AG10803 (cell line): ENCODE measurements around the gene PALD1.

Experiments
- DNase-seq: peaks from one replicate; pipeline ENCODE4 v3.0.0; 2010; ENCODE audit warnings: low read depth
- H3K4me3 ChIP-seq: 2 replicates; pipeline ENCODE4 v1.5.1; 2011; ENCODE audit warnings: mild to moderate bottlenecking, low read length, control low read depth
- TF ChIP-seq, protein P1 (sequence below): conservative IDR thresholded peaks from 2 replicates; pipeline ENCODE4 v1.5.1; 2011; ENCODE audit warnings: mild to moderate bottlenecking, low read length, control low read depth, inconsistent platforms

PALD1 gene

DNA sequence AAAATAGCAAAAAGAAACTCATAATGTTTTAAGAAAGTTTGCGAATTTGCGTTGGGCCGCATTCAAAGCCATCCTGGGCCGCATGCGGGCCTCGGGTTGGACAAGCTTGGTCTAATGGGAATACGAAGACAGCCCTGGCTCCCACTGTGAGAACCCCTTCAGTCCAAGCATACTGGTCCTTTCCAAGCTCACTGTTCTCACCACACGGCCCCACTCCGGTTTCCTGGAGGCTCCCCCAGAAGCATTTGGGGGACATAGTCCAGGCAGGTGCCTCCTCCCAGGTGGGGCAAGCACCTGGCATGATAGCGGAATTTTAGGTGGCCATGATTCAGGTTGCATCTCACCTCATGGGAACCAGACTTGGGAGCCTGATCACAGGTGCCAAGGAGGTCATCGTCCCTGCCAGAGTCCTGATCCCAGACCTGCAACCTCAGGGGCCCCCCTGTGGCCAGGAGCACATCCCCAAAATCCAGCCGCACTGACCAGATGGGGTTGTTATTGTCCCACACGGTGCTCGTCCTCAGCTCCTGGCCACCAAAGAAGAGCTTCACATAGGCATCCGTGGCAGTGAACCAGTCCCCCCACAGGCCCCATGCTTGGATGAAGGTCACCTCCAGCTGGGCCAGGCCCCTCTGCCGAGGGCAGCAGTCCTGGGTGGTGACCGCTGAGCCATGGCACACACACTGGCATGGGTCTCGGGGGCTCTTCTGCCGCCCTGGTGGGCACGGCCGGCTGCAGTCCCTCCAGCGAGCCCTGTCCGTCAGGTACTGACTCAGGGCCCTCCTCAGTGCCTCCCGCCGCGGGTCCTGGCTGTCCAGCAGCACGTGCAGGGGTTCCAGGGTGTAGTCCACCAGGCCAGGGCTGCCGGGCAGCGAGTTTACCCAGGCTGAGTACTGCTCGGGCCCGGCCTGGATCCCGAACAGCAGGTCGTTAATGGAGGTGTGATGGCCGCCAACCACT is 119.6 kb downstream of the PALD1 start:
- H3K4me3 ChIP-seq = no peak overlapping the region
- DNase-seq = no peak
- TF ChIP-seq, protein P1, sequence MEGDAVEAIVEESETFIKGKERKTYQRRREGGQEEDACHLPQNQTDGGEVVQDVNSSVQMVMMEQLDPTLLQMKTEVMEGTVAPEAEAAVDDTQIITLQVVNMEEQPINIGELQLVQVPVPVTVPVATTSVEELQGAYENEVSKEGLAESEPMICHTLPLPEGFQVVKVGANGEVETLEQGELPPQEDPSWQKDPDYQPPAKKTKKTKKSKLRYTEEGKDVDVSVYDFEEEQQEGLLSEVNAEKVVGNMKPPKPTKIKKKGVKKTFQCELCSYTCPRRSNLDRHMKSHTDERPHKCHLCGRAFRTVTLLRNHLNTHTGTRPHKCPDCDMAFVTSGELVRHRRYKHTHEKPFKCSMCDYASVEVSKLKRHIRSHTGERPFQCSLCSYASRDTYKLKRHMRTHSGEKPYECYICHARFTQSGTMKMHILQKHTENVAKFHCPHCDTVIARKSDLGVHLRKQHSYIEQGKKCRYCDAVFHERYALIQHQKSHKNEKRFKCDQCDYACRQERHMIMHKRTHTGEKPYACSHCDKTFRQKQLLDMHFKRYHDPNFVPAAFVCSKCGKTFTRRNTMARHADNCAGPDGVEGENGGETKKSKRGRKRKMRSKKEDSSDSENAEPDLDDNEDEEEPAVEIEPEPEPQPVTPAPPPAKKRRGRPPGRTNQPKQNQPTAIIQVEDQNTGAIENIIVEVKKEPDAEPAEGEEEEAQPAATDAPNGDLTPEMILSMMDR = no peak

- no peak overlapping the region for H3K4me3 ChIP-seq
- no peak for DNase-seq
- TF ChIP-seq, protein P1 = no peak
Measured at GRCh38 chr10:70598857-70599295, 120.3 kb downstream of the PALD1 start.

DNA sequence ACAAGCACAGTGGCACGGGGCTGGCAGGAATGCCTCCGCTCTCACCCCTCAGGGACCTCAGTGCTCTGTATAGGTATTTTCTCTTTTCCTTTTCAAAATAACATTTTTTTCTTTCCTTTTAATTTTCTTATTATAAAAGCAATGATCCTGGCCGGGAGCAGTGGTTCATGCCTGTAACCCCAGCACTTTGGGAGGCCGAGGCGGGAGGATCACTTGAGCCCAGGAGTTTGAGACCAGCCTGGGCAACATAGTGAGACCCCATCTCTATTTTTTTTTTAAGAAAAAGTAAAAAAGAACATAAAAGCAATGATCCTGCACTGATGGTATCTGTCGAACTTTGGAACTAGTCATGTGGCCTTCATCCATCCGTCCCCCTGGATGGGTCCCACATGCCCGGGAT is 120.8 kb downstream of the PALD1 start:
- TF ChIP-seq, protein P1 = no peak
- no peak overlapping the region for H3K4me3 ChIP-seq
- DNase-seq = no peak

- no peak for DNase-seq
- H3K4me3 ChIP-seq = no peak overlapping the region
- TF ChIP-seq, protein P1 = no peak
Measured at GRCh38 chr10:70599791-70600190, 121.2 kb downstream of the PALD1 start.

DNA sequence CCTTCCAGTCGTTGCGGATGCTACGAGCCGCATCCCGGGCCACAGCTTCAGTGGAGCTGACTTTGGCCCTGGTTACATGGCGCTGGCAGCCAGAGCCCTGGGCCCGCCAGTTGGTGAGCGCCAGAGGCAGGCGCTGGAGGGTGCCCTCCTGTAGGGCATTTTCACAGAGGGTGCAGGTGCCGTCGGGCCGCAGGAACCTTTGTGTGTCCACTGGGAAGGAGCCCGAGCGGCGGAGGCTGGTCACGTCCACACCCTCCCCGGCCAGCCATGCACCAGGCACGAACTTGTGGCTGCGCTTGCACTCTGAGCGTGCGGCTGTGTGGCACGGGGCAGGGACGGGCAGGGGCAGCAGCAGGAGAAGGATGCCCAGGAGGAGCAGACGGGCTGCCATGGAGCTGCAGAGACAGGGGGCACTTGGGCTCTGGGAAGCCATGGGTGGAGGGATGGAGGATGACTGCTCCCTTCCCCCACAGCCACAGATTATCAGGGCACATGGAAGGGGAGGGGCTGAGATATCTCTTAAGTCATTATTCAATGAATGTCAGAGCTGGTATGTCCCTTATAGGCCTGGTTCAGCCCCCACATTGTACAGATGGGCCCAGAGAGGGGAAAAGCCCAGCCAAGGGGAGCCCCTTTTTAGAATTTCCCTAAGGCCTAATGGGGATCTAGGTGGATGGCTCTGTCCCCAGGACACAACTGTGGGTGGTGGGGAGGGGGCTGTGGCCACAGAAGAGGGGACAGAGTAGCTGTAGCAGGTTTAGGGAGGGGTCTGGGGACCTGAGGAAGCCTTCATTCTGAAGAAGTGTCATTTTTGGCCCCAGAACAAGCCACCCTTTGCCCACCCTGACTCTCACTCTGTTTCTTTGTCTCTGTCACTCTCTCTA is 122.2 kb downstream of the PALD1 start:
- no peak for DNase-seq
- TF ChIP-seq, protein P1 = no peak
- no peak overlapping the region for H3K4me3 ChIP-seq

GRCh38 chr10:70601746-70602145 is 123.2 kb downstream of the PALD1 start:
- no peak overlapping the region for H3K4me3 ChIP-seq
- TF ChIP-seq, protein P1 = no peak
- no peak for DNase-seq
